GM13977 (cell line): Measurements from ENCODE around the gene CDC14A.

Experiments
- DNase-seq: peaks from one replicate; pipeline ENCODE4 v3.0.0; 2012; ENCODE audit warnings: low spot score
- CTCF ChIP-seq: IDR thresholded peaks from 2 replicates; pipeline ENCODE4 v1.5.1; 2012; ENCODE audit warnings: mild to moderate bottlenecking, control low read depth; ENCODE audit not compliant: insufficient read depth; ENCODE audit errors: extremely low read depth, missing control alignments
- in situ Hi-C: fragments of 300-500 bp; cut with MboI; formaldehyde crosslinking; loops from one replicate; pipeline ENCODE4 v1.12.0; 2022; ENCODE audit warnings: low sequenced_read_pairs, low pct_unique_long_range_greater_than_20kb, mixed read lengths, inconsistent platforms; ENCODE audit not compliant: unreplicated experiment

CDC14A gene

DNA sequence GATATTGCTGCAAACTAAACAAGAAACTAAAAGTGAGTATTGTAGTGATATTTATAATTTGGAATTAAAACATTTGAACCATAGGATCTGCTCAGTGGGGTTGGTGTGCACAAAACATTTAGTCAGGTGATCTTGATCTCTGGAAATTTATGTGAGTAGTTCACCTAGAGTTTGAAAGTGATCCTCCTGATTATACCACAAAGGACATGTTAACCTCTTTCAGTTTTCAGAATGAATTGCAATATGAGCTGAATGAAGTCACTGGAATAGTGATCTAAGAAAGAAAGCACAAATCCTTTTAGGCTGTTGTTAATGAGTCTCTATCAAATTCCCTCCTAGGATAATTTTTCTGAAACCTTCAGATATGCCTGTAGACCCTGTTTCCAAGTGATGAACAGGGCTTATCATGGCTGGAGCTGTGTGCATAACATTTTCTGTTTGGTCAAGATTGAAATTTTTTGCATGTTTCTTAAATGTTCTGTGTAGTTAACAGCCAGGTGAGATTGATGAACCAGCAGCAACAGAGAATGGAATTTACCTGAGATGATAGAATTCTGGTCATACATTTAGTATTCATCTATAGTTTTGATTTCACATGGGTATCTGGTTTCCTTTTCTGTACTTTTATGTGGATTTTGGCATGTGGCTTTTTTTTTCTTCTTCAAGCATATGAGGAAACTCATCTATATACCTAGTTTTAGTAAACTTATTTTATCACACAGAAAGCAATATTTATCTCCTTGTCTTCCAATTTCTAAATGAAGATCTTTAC is 25.5 kb downstream of the CDC14A start:
- in situ Hi-C loops, result no loop called here
- DNase-seq, result peak; percentile 48

GRCh38 chr1:100378956-100379355 is 26.6 kb downstream of the CDC14A start:
- no peak for TF ChIP-seq CTCF
- DNase-seq, result no peak
- in situ Hi-C loops, result no loop called here

More for the DNA sequence above, 25.5 kb downstream of the CDC14A start:
- no peak for TF ChIP-seq CTCF

- in situ Hi-C loops, result no loop called here
- no peak for TF ChIP-seq CTCF
- no peak for DNase-seq
Observed at GRCh38 chr1:100380635-100381034, 28.3 kb downstream of the CDC14A start.

- no peak for DNase-seq
- in situ Hi-C loops, result no loop called here
- TF ChIP-seq CTCF, result no peak
Observed at GRCh38 chr1:100382657-100383056, 30.4 kb downstream of the CDC14A start.

- TF ChIP-seq CTCF, result no peak
- DNase-seq, result no peak
- in situ Hi-C loops, result no loop called here
Observed at GRCh38 chr1:100383743-100384405, 31.6 kb downstream of the CDC14A start.

DNA sequence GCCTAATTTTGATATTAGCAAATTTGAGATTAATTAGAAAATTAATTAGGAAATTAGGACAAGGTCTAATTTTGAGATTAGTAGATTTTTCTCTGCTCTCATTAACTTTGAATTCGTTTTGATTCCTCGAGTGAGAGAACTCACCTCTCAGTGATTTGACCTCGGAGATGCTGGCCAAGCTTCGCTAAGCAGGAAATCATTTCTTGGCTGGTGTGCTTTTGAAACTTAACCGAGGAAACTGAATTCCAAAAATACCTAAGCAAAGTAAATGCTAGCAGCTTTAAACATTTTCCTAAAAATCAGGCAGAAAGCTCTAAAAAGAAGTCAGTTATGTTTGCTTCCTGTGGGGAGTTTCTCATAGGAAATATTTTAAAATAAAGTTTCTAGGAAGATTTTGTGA is 34.9 kb downstream of the CDC14A start:
- in situ Hi-C loops, result no loop called here
- TF ChIP-seq CTCF, result no peak
- DNase-seq, result no peak
